H1 (cell line): ENCODE data around the gene YIPF3. TPM values are rescaled to one million over a fixed set of nuclear protein-coding genes. Genes with fewer than 3 reads are reported as not detected.

Experiments
- CTCF ChIA-PET: fragments of 300-600 bp; sonication (Branson Sonifier 250); formaldehyde crosslinking; loops from one replicate; lab custom pipeline; 2021; ENCODE audit not compliant: partially characterized antibody; lab: Charles Lee
- POLR2A ChIA-PET: fragments of 300-600 bp; sonication (Branson Sonifier 250); formaldehyde crosslinking; loops from one replicate; lab custom pipeline; 2021; ENCODE audit warnings: inconsistent platforms; ENCODE audit not compliant: partially characterized antibody; lab: Charles Lee
- DNase-seq, 2 experiments: peaks; one replicate each; pipeline versions ENCODE4 v3.0.0 to v3.0.0-alpha.2; 2010 to 2022; ENCODE audit warnings: low spot score in 2 of 2, low read depth in 1 of 2, mixed read lengths in 1 of 2
- FAIRE-seq: peaks from 2 replicates; lab custom pipeline; 2011; peaks lifted over from hg19 to GRCh38; lab: Jason Lieb, UNC
- H2AFZ ChIP-seq: 2 replicates; pipeline ENCODE4 v1.8.1; 2012; ENCODE audit warnings: low read length, inconsistent platforms
- H2AK5ac ChIP-seq: 2 replicates; pipeline ENCODE4 v1.6.1; 2013; ENCODE audit warnings: low read depth, low read length
- H2BK120ac ChIP-seq: replicated peaks from 2 replicates; pipeline ENCODE3; 2013; ENCODE audit warnings: low read depth, low read length, inconsistent platforms
- H2BK12ac ChIP-seq: 2 replicates; pipeline ENCODE4 v1.6.1; 2013; ENCODE audit warnings: low read depth, low read length
- H2BK15ac ChIP-seq: 2 replicates; pipeline ENCODE4 v1.6.1; 2013; ENCODE audit warnings: low read length
- H2BK20ac ChIP-seq: 2 replicates; pipeline ENCODE4 v1.6.1; 2013; ENCODE audit warnings: low read length
- H2BK5ac ChIP-seq: 2 replicates; pipeline ENCODE4 v1.6.1; 2013; ENCODE audit warnings: low read depth, low read length
- H3K14ac ChIP-seq: 2 replicates; pipeline ENCODE4 v1.6.1; 2013; ENCODE audit warnings: inconsistent platforms; ENCODE audit not compliant: insufficient read length
- H3K18ac ChIP-seq: 2 replicates; pipeline ENCODE4 v1.6.1; 2013; ENCODE audit warnings: low read length; ENCODE audit errors: extremely low read depth
- H3K23ac ChIP-seq: 2 replicates; pipeline ENCODE4 v1.6.1; 2013; ENCODE audit warnings: inconsistent platforms; ENCODE audit not compliant: insufficient read length
- H3K23me2 ChIP-seq: 2 replicates; pipeline ENCODE4 v1.6.1; 2013; ENCODE audit warnings: low read depth, low read length
- H3K27ac ChIP-seq: 2 replicates; pipeline ENCODE4 v1.6.1; 2011; ENCODE audit warnings: low read depth, low read length, inconsistent platforms
- H3K27me3 ChIP-seq, 4 experiments: replicated peaks in 1 of 4; 1 replicate in 1 of 4; 2 replicates in 3 of 4; pipeline versions ENCODE4 v1.6.1 to v1.8.1; 2011 to 2013; ENCODE audit warnings: low read length in 3 of 4, mild to moderate bottlenecking in 3 of 4, inconsistent platforms in 2 of 4, mixed read lengths in 2 of 4, moderate library complexity in 1 of 4; ENCODE audit not compliant: control insufficient read depth in 3 of 4, insufficient read depth in 3 of 4; ENCODE audit errors: extremely low read depth in 1 of 4
- H3K36me3 ChIP-seq, 4 experiments: 2 replicates each; pipeline versions ENCODE4 v1.6.1 to v1.8.1; 2011 to 2013; ENCODE audit warnings: mild to moderate bottlenecking in 4 of 4, low read length in 3 of 4, moderate library complexity in 2 of 4, control low read depth in 1 of 4, inconsistent platforms in 1 of 4; ENCODE audit not compliant: insufficient read depth in 4 of 4, control insufficient read depth in 2 of 4
- H3K4ac ChIP-seq: replicated peaks from 2 replicates; pipeline ENCODE3; 2013; ENCODE audit warnings: low read length, low read depth, mixed read lengths, inconsistent platforms; ENCODE audit not compliant: insufficient read length
- H3K4me1 ChIP-seq, 4 experiments: replicated peaks in 1 of 4; 1 replicate in 1 of 4; 2 replicates in 3 of 4; pipeline versions ENCODE4 v1.6.1 to v1.8.1; 2011 to 2013; ENCODE audit warnings: low read length in 3 of 4, inconsistent platforms in 2 of 4, mixed read lengths in 1 of 4; ENCODE audit not compliant: insufficient read depth in 4 of 4, control insufficient read depth in 3 of 4
- H3K4me2 ChIP-seq, 2 experiments: 2 replicates each; pipeline versions ENCODE4 v1.6.1 to v1.8.1; 2011 to 2013; ENCODE audit warnings: low read depth in 2 of 2, low read length in 2 of 2, control low read depth in 1 of 2, inconsistent platforms in 1 of 2, mild to moderate bottlenecking in 1 of 2; ENCODE audit not compliant: insufficient read depth in 1 of 2
- H3K4me3 ChIP-seq, 4 experiments: fragments of 200-600, 300-600 bp in 1 of 4; sonication (generic), shearing (Covaris generic), sonication (Bioruptor Twin) in 1 of 4; 2 replicates each; pipeline versions ENCODE4 v1.5.1 to v1.8.1; 2011 to 2016; ENCODE audit warnings: low read length in 4 of 4, low read depth in 3 of 4, control low read depth in 2 of 4, inconsistent platforms in 2 of 4, mild to moderate bottlenecking in 2 of 4, mixed read lengths in 1 of 4, moderate library complexity in 1 of 4; ENCODE audit not compliant: insufficient read depth in 2 of 4; ENCODE audit errors: extremely low read depth in 1 of 4
- H3K56ac ChIP-seq: replicated peaks from 2 replicates; pipeline ENCODE3; 2013; ENCODE audit warnings: low read depth, mild to moderate bottlenecking, mixed read lengths, low read length, inconsistent platforms; ENCODE audit not compliant: insufficient read length
- H3K79me1 ChIP-seq: 2 replicates; pipeline ENCODE4 v1.6.1; 2013; ENCODE audit warnings: low read depth, low read length, control low read depth
- H3K79me2 ChIP-seq, 2 experiments: 2 replicates each; pipeline versions ENCODE4 v1.6.1 to v1.8.1; 2012 to 2013; ENCODE audit warnings: low read length in 2 of 2, mild to moderate bottlenecking in 2 of 2, inconsistent platforms in 1 of 2; ENCODE audit not compliant: insufficient read depth in 2 of 2, control insufficient read depth in 1 of 2
- H3K9ac ChIP-seq, 4 experiments: replicated peaks in 1 of 4; 1 replicate in 1 of 4; 2 replicates in 3 of 4; pipeline versions ENCODE4 v1.6.1 to v1.8.1; 2011 to 2013; ENCODE audit warnings: low read depth in 3 of 4, low read length in 3 of 4, control low read depth in 2 of 4, mild to moderate bottlenecking in 2 of 4, moderate library complexity in 2 of 4, inconsistent platforms in 1 of 4; ENCODE audit errors: extremely low read depth in 1 of 4
- H3K9me3 ChIP-seq, 2 experiments: 2 replicates each; pipeline versions ENCODE4 v1.6.1 to v1.8.1; 2012 to 2013; ENCODE audit warnings: mild to moderate bottlenecking in 2 of 2, moderate library complexity in 2 of 2, control low read depth in 1 of 2, inconsistent platforms in 1 of 2, low read depth in 1 of 2, low read length in 1 of 2, mixed read lengths in 1 of 2; ENCODE audit not compliant: insufficient read depth in 2 of 2
- H4K20me1 ChIP-seq, 2 experiments: replicated peaks in 1 of 2; 2 replicates each; pipeline versions ENCODE3 to v1.8.1; 2011 to 2013; ENCODE audit warnings: inconsistent platforms in 2 of 2, low read length in 2 of 2, mild to moderate bottlenecking in 1 of 2; ENCODE audit not compliant: insufficient read depth in 2 of 2, control insufficient read depth in 1 of 2
- H4K5ac ChIP-seq: 2 replicates; pipeline ENCODE4 v1.6.1; 2013; ENCODE audit warnings: low read length, low read depth, mixed read lengths, inconsistent platforms; ENCODE audit not compliant: insufficient read length
- H4K8ac ChIP-seq: 2 replicates; pipeline ENCODE4 v1.8.0; 2013; ENCODE audit warnings: mild to moderate bottlenecking, moderate library complexity, low read length, inconsistent platforms; ENCODE audit not compliant: insufficient read depth; ENCODE audit errors: extremely low read depth
- H4K91ac ChIP-seq: replicated peaks from 2 replicates; pipeline ENCODE3; 2013; ENCODE audit warnings: low read length, mixed read lengths, inconsistent platforms; ENCODE audit not compliant: insufficient read length
- CEBPB ChIP-seq: IDR thresholded peaks from 2 replicates; pipeline ENCODE4 v1.6.1; 2012; ENCODE audit warnings: low read depth, low read length
- CTBP2 ChIP-seq: IDR thresholded peaks from 2 replicates; pipeline ENCODE4 v1.7.0; 2011; ENCODE audit warnings: borderline replicate concordance, mild to moderate bottlenecking, moderate library complexity, mixed read lengths, low read length; ENCODE audit not compliant: insufficient read depth, insufficient read length
- SIRT6 ChIP-seq: IDR thresholded peaks from one replicate; pipeline ENCODE4 v1.7.1; 2012; ENCODE audit warnings: low read length, inconsistent platforms
- TAF1 ChIP-seq: IDR thresholded peaks from 2 replicates; pipeline ENCODE4 v1.6.1; 2011; ENCODE audit warnings: mild to moderate bottlenecking, low read depth, low read length
- TCF12 ChIP-seq: IDR thresholded peaks from 2 replicates; pipeline ENCODE4 v1.6.1; 2011; ENCODE audit warnings: low read depth, mild to moderate bottlenecking, low read length
- WGBS, 2 experiments: shearing (Covaris generic) in 1 of 2; methylation state at CpG; one replicate each; pipeline versions ENCODE4 v1.1.6 to v1.1.7; 2013 to 2015; ENCODE audit warnings: low lambda C conversion rate in 2 of 2, mixed read lengths in 2 of 2, inconsistent platforms in 1 of 2, low coverage in 1 of 2, missing lambda C conversion rate in 1 of 2; ENCODE audit not compliant: insufficient replicate concordance in 2 of 2, insufficient coverage in 1 of 2, insufficient read length in 1 of 2; ENCODE audit errors: extremely low coverage in 1 of 2, missing lambda C conversion rate in 1 of 2; 5-methylcytosine and 5-hydroxymethylcytosine counted together
- polyA plus RNA-seq, 7 experiments: library from polyadenylated mRNA; depleted of rRNA in 3 of 7; stranded (reverse) in 5 of 7; unstranded in 2 of 7; fragments of >200 nt in 5 of 7; fragments of 200-250 nt in 2 of 7; gene quantifications; 1 replicate in 5 of 7; 2 replicates in 1 of 7; 4 replicates in 1 of 7; pipeline versions ENCODE4 v1.2.1 to v1.2.3, GENCODE V29; 2011 to 2013; ENCODE audit warnings: missing spikeins in 2 of 7, mixed read lengths in 2 of 7
- total RNA-seq: library from RNA; stranded (reverse); fragmentation: NEBNext Ultra II Directional; extraction: Animal tissue kit (Norgen Biotek cat#: 25700); gene quantifications from 2 replicates; pipeline ENCODE4 v1.2.1, GENCODE V29; 2021

The YIPF3 gene
- total and polyA plus RNA-seq, 2 of the 8 experiments (the other 6 are each of a cell fraction or from before 2014, with no cell fraction given): 77.2 to 225 TPM

- no peaks in the 10 kb centered on the region for H3K23me2 ChIP-seq
- no peaks in the 10 kb centered on the region for H3K9me3 ChIP-seq
- no peak overlapping the region for H3K14ac ChIP-seq
- no peak overlapping the region for H2BK5ac ChIP-seq
- no peak overlapping the region for H3K4me2 ChIP-seq
- no peak overlapping the region for H2BK15ac ChIP-seq
- H2AK5ac ChIP-seq: no peak overlapping the region
- H3K4me3 ChIP-seq: no peak overlapping the region
- TF ChIP-seq CEBPB: no peak
- no peak for TF ChIP-seq TCF12
- TF ChIP-seq SIRT6: no peak
- TF ChIP-seq TAF1: no peak
- TF ChIP-seq CTBP2: no peak
- H3K79me1 ChIP-seq: no peaks in the 10 kb centered on the region
- no peak overlapping the region for H3K9ac ChIP-seq
- POLR2A ChIA-PET: interaction anchor here (0.6 to 12.6 kb wide), 6 partner anchors 9 to 489 kb away, joined by 3 to 147 read pairs (median 5); partner anchors contain the start of genes POLR1C and YIPF3
- no peak overlapping the region for H3K4ac ChIP-seq
- H3K79me2 ChIP-seq: no peaks in the 10 kb centered on the region
- H2BK120ac ChIP-seq: no peak overlapping the region
- H3K56ac ChIP-seq: no peak overlapping the region
- H3K27me3 ChIP-seq: peaks cover 0 to 8% (median 4%) of the 10 kb centered on the region in 4 experiments; a peak in 5 of 7 replicates
- no peaks in the 10 kb centered on the region; a peak in 1 of 7 replicates for H3K4me1 ChIP-seq
- 89% methylated on average over 8 of the region's 8 CpGs; no CpG with 5 or more reads in 1 of the 2 experiments for WGBS, 2 experiments
- H4K91ac ChIP-seq: no peak overlapping the region
- no peak for FAIRE-seq
- no peak overlapping the region for H4K8ac ChIP-seq
- no peak for DNase-seq
- H2BK12ac ChIP-seq: no peak overlapping the region
- no peak overlapping the region for H2BK20ac ChIP-seq
- no peak overlapping the region for H3K23ac ChIP-seq
- CTCF ChIA-PET: interaction anchor here (0.8 to 31.7 kb wide), 6 partner anchors 20 to 207 kb away, joined by 3 to 536 read pairs (median 7); partner anchors contain the start of genes DLK2 and TJAP1
- H3K36me3 ChIP-seq: peaks cover 19 to 46% (median 40%) of the 10 kb centered on the region in 4 experiments; a peak in 7 of 8 replicates
- H2AFZ ChIP-seq: no peak overlapping the region
- H4K20me1 ChIP-seq: peaks cover 0 to 11% of the 10 kb centered on the region in 2 experiments
- no peak overlapping the region for H3K27ac ChIP-seq
- H4K5ac ChIP-seq: no peak overlapping the region
- no peak overlapping the region for H3K18ac ChIP-seq
Measured at GRCh38 chr6:43503443-43503842, 13.3 kb downstream of the YIPF3 start.
